ENCODE measurements around the gene MTMR6. TPM values are rescaled to one million over a fixed set of nuclear protein-coding genes. Genes with fewer than 3 reads are reported as not detected.

The MTMR6 gene
- polyA plus RNA-seq, 1 experiment: 25.7 TPM

DNA sequence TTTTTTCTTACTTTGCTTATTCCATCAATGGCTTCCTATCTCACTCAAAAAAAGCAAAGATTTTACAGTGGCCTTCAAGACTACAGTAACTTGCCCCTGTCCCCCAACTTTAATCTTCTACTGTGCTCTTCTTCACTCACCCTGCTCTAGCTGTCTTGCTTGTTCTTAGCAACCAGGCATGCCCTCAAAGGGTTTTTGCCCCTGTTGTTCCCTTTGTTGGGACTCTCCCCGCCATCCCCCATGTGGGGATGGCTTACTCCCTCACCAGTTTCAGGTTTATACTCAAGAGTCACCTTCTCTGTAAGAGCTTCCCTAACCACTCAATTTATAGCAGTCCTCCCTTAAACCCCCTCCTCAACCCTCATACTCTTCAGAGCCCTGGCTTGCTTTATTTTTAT is 5.4 kb downstream of the MTMR6 start:
- Histone ChIP-seq H3K4me3 (ENCODE audit: low read depth, low read length) (no peak overlapping the region), H3K27ac (ENCODE audit: low read depth, low read length) (no peak overlapping the region), H3K9me3 (ENCODE audit: control insufficient read depth, insufficient read depth, low read length) (peaks cover 1% of the 10 kb centered on the region; the same call in 1 of the 2 replicates), H3K27me3 (ENCODE audit: control insufficient read depth, insufficient read depth, low read length) (no peaks in the 10 kb centered on the region)
- no peak for TF ChIP-seq CTCF (IDR thresholded peaks at IDR 0.05; ENCODE audit: low read depth, low read length)
- POLR2A ChIA-PET: no interaction called here
- CTCF ChIA-PET: no interaction called here
- no peak for DNase-seq (ENCODE audit: low read depth, low spot score)

DNA sequence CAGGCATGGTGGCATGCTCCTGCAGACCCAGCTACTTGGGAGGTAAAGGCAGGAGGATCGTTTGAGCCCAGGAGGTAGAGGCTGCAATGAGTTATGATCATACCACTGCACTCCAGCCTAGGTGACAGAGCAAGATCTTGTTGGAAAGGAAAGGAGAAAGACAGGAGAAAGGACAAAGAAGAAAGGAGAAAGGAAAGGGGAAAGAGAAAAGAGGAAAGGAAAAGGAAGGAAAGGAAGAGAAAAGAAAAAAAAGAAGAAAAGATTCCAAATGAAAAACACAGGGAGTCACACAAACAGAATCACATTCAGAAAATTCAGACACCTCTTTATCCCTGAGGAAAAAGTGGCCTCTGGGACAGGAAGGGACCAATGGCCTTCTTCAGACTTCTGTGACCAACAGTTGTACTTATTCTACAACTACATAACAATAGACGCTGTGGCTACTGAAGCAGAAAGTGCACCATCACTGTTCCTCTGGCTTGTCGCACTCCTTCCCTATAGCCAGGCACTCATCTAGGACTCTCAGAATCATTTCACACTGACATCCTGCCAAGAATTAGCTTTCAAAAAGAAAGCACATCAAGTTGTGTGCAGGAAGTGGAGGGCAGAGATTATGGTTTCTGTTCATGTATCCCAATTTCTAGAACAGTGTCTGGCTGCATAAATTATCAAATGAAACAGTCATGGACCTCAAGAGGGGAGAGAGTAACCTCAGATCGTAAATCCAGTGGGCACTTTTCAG is 5.9 kb downstream of the MTMR6 start:
- no peak for DNase-seq (ENCODE audit: low read depth, low spot score)
- CTCF ChIA-PET: no interaction called here

DNA sequence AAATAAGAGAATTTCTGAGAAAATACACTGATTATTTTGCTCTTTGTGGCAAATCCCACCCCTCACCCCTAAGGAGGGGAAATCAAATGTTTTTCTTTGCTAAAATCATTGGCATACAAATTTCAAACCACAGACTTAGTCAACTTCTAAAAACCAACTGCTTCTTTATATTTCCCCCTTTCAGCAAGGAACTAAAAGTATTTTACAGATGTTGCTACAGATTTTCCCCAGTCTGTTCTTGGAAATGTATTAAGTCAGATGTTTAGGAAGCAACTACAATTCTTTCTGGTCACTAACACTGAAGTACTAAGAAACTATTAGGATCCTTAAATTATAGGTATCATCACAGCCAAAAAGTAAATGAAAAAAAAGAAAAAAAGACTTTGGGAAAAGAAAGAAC is 6.9 kb downstream of the MTMR6 start:
- no peak overlapping the region for H3K27ac ChIP-seq (ENCODE audit: low read depth, low read length)
- no peak overlapping the region for H3K4me3 ChIP-seq (ENCODE audit: low read depth, low read length)
- ChIA-PET CTCF (no interaction called here), POLR2A (no interaction called here)
- TF ChIP-seq CTCF (IDR thresholded peaks at IDR 0.05; ENCODE audit: low read depth, low read length): no peak
- H3K9me3 ChIP-seq (ENCODE audit: control insufficient read depth, insufficient read depth, low read length): no peaks in the 10 kb centered on the region
- no peaks in the 10 kb centered on the region for H3K27me3 ChIP-seq (ENCODE audit: control insufficient read depth, insufficient read depth, low read length)
- no peak for DNase-seq (ENCODE audit: low read depth, low spot score)

More for the DNA sequence above, 5.9 kb downstream of the MTMR6 start:
- POLR2A ChIA-PET: no interaction called here
- Histone ChIP-seq H3K27ac (ENCODE audit: low read depth, low read length) (no peak overlapping the region), H3K27me3 (ENCODE audit: control insufficient read depth, insufficient read depth, low read length) (no peaks in the 10 kb centered on the region), H3K9me3 (ENCODE audit: control insufficient read depth, insufficient read depth, low read length) (no peaks in the 10 kb centered on the region), H3K4me3 (ENCODE audit: low read depth, low read length) (no peak overlapping the region)
- no peak for TF ChIP-seq CTCF (IDR thresholded peaks at IDR 0.05; ENCODE audit: low read depth, low read length)

DNA sequence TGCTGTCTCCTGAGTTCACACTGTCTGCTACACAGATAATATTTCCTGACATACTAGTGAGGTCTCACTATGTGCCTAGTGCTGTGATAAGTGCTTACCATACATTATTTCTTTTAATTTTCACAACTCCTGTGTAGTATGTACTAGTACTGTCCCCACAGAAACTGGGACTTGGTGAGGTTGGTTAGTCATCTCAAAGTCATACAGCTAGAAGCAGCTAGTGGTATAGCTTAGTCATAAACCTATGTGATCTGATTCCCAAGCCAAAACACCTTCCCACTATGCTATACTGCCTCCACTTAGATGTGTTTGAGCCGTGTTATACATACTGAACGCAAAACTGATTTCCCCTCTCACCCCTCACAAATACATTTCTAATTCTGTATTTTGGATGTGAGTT is 10.5 kb downstream of the MTMR6 start:
- POLR2A ChIA-PET: no interaction called here
- Histone ChIP-seq H3K4me3 (ENCODE audit: low read depth, low read length) (no peak overlapping the region), H3K27me3 (ENCODE audit: control insufficient read depth, insufficient read depth, low read length) (no peaks in the 10 kb centered on the region), H3K27ac (ENCODE audit: low read depth, low read length) (no peak overlapping the region), H3K9me3 (ENCODE audit: control insufficient read depth, insufficient read depth, low read length) (no peaks in the 10 kb centered on the region)
- CTCF ChIA-PET: interaction anchor here (0.8 to 2.1 kb wide), 4 partner anchors 11 to 99 kb away, joined by 3 to 22 read pairs (median 3); partner anchors contain the start of gene MTMR6
- no peak for DNase-seq (ENCODE audit: low read depth, low spot score)
- TF ChIP-seq CTCF (IDR thresholded peaks at IDR 0.05; ENCODE audit: low read depth, low read length): no peak

- H3K27ac ChIP-seq (ENCODE audit: low read depth, low read length): no peak overlapping the region
- H3K27me3 ChIP-seq (ENCODE audit: control insufficient read depth, insufficient read depth, low read length): no peaks in the 10 kb centered on the region
- CTCF ChIA-PET: interaction anchor here (0.6 to 2.7 kb wide), 2 partner anchors 105 to 106 kb away, joined by 3 to 8 read pairs; no protein-coding TSS in a partner anchor
- no peak for DNase-seq (ENCODE audit: low read depth, low spot score)
- no peak for TF ChIP-seq CTCF (IDR thresholded peaks at IDR 0.05; ENCODE audit: low read depth, low read length)
- no peaks in the 10 kb centered on the region for H3K9me3 ChIP-seq (ENCODE audit: control insufficient read depth, insufficient read depth, low read length)
- POLR2A ChIA-PET: no interaction called here
- H3K4me3 ChIP-seq (ENCODE audit: low read depth, low read length): no peak overlapping the region
Measured at GRCh38 chr13:25268561-25268960, 18.7 kb downstream of the MTMR6 start.
